Activated T-helper 1 cell treated with anti-CD3 and anti-CD28 coated beads, Interleukin-2, amount 50 U/mL, for 16 hours (primary cell): ENCODE data around the gene SIAH1.
"Not testable (repeated sequence)": the region's sequence is repeated elsewhere in the genome, so short reads cannot be mapped to it uniquely, and the experiment has no call there.

Experiments used
- DNase-seq, 2 donors: peaks; one replicate each; pipeline ENCODE4 v3.0.0-alpha.2; 2020; ENCODE audit warnings: low read depth in 1 of 2, low spot score in 1 of 2

SIAH1 gene

DNA sequence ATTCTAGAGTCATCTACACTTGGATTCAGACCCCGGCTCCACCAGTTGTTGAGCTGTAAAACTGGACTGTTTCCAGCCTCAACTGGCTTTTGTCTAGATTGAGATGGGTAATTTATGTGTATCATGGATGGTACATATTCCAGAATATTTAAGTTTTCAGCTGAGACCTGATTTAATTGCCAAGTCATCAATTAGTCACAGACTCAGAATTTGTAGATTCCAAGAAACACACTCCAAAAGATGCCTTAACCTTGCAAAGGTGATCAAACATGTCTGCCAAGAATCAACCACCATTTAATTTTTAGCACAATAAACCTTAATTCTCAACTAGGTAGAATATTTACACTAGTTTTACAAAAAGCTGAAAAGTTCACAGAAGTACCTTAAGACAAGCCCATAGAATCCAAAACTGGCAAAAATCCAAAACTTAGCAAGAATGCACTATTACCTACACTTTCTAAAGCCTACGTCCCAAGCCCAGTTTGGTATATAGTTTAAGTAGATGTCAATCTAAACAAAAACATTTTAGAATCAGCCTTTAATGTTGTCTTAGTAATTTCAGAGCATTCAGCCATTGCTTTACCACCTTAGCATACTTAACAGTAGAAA lies 17.7 kb downstream of the SIAH1 start:
- no peak for DNase-seq

- DNase-seq: peak in 1 of 2 donors; percentile 26
These were observed 18.8 kb downstream of the SIAH1 start for GRCh38 chr16:48366165-48367093.

DNA sequence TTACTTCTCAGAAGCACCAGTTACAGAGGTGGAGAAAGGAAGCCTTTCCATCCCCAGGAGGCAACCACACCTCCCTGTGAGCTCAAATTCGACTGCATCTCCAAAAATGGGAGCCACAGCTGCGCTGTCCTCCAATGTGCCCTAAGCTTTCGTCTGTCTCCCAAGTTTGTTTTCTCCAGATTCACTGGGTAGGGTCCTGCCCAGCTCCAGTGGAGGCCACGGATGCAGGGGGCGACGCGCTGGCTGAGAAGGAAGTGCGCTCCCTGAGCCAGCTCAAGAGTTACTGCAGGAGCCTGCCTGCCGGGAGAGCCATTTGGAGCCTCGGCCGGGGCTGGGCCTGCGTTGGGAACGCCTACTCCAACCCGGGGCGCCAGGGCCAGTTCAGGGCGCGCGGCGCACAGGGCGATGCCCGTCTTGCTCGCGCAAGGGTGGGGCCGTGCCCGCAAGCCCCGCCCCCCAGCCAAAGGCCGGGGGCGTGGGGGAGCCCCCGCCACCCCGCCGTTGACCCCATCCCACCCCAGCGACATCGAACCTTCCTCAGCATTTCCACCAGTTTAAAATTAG lies 19.5 kb downstream of the SIAH1 start:
- peak; percentile 51 to 70 for DNase-seq

GRCh38 chr16:48365025-48365600 lies 20.1 kb downstream of the SIAH1 start:
- no peak for DNase-seq

DNA sequence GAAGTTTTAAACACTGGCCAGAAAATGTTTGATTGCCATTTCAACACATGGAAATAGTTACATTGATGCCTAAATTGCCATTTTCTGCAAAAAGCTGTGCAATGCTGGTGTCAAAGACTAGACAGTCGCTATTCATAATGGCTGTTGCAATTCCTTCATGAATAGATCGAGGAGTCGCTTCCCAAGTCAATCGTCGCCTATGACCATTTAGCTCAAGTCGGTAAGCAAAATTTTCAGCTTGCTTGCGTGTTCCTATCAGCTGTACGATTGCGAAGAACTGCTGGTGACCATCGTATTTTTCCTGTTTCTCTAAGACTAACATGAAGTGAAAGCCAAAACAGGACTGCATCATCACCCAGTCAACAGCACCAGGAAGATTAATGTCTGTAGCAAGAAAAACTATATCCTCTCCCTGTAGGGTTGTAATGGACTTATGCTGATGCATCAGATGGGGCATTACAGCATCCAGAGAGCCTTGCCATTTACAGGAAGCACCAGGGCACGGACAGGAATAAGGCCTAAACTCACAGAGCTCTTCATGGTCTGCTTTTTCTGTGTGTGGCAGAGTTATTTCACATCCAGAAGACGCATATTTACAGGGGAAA lies 23.6 kb downstream of the SIAH1 start:
- DNase-seq: no peak

DNA sequence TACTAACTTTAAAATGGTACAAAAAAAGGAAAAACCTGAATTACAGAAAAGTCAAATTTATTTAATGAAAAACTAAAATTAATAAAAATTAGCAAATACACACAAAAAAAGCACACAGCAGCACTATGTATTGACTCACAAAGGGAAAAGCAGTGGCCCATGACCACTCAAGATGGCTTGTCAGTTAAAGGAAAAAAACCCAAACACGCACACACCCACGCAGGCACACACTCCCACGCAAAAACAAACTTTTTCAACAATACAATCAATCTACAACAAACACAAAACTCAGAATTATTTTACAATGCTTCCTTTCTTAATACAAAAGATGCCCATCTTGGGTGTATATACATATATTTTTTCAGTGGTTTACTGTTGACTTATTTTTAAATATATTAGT lies 24.2 kb downstream of the SIAH1 start:
- DNase-seq: no peak

- no peak for DNase-seq
These were observed 25.2 kb downstream of the SIAH1 start for GRCh38 chr16:48359983-48360382.

DNA sequence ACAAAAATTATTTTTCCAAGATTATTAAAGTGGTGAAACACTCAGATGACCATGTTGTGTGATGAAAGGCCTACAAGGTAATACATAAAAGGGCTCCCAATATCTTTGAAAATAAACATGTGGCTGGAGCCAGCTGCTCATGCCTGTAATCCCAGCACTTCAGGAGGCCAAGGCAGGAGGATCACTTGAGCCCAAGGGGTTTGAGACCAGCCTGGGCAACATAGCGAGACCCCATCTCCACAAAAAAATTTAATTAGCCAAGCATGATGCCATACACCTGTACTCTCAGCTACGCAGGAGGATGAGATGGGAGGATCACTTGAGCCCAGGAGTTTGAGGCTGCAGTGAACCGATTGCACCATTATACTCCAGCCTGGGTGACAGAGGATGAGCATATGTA lies 26.8 kb downstream of the SIAH1 start:
- DNase-seq: no peak

DNA sequence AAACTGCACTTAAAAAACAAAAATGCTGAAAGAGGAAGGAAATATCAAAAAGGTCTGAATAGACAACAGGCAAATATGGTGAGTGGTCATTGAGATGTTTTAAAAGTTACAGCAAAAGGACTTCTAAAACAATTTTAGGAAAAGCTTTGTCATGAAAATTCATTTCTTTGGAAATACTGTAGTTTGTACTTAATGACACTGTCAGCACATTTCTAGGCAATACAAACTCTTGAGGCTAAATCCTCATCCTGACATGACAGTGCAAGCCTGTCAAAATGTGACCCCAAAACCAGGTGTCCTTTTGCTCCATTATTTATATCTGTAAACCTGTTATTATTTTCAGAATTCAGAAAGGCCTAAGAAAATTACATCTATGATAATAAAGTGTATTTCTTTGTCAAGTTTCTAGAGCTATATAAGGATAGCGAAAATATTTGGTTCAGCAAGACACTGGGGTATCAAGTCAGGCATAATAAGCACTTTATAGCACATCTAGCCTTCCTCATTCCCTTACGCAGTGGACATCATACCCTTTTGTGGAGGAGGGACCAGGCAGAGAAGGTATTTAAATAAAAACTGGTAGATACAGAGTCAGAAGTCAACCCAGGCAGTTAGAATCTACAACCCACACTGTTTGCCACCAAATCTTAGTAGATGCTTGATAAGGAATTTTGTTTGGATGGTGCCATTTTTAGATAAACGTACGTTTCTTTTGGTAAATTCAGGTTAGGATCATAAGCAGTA lies 28.4 kb downstream of the SIAH1 start:
- DNase-seq: no peak

- DNase-seq: no peak
These were observed 30.0 kb downstream of the SIAH1 start for GRCh38 chr16:48354877-48355855.

- not testable (repeated sequence) for DNase-seq
These were observed 30.8 kb downstream of the SIAH1 start for GRCh38 chr16:48354385-48354784.

DNA sequence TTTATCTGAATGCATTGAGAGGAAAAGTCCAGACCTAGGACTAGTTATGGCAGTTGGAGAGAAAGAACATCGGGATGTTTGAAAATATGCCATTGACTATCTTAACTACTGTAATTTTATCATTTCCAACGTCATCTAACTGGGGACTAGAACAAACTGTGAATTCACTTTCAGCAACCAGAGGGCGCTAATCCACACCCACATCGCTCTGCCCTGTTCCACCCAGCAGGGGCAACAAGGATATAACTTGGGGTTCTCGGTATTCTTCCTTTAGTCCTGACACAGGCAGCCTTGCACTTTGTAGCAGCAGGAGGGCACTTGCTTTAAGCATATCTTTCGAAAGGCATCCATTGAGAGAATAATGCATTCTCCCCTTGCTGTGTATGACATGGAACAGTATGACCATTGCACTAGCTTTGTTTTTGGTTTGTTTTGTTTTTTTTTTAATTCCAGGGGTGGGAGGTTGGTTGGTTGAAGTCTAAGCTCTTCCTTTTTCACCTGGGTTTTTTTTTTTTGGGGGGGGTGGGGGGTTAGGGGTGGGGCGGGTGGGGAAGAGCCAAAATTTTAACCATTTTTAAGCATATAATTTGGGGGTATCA lies 31.5 kb downstream of the SIAH1 start:
- DNase-seq: peak; percentile 21 to 42

DNA sequence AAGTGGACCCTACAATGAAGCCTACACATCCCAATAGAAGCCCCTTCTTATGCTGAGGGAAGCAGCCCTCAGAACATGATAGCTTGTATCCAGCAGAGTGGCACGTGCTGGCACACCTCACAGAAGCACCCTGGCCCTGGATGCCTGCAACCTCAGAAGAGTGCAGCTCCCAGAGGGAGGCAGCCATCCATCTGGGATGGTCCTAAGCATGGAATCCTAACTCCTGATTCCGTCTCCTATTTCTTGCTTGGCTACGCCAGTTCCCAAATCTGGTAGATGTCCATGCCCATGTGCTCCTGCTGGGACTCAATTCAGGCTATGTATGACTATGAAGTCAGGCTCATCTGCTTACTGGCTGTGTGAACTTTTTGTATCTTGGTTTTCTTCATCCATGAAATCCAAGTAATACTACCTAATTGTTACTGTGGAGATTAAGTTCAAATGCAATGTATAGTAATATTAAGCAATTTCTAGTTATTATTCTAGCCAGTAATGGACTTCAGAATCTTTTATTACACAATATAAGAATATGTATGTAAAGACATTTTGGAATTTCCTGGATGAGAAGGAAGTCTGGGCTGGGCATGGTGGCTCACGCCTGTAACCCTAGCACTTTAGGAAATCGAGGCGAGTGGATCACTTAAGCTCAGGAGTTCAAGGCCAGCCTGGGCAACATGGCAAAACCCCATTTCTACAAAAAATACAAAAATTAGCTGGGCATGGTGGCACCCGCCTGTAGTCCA lies 32.4 kb downstream of the SIAH1 start:
- no peak for DNase-seq

DNA sequence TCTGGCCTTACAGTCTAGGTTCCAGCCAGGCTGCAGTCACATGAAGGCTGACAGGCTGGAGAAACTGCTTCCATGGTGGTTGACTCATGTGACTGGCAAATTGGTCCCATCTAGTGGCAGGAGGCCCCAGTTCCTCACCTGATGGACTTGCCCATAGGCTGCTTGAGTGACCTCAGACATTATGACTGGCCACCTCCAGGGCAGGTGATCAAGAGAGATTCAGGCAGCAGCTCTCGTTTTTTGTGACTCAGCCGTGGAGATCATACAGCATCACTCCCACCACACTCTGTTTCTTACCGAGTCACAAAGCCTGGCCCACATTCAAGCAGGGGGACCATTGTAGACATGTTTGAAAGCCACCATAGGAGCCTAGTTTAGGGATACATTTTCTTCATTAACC lies 34.5 kb downstream of the SIAH1 start:
- DNase-seq: no peak

DNA sequence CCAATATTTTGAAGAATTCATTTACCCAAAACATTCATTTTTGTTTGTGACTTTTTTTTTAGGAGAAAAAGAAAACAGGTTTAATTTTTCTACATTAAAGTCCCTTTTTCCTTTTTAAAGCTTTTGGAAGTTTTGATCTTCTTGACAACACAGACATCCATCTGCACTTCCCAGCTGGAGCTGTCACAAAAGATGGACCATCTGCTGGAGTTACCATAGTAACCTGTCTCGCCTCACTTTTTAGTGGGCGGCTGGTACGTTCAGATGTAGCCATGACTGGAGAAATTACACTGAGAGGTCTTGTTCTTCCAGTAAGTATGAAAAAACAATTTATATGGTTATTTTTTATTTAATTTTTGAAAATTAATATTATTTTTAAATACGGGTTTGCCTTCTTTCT lies 37.2 kb downstream of the SIAH1 start:
- no peak for DNase-seq

- no peak for DNase-seq
These were observed 37.9 kb downstream of the SIAH1 start for GRCh38 chr16:48347191-48347865.

DNA sequence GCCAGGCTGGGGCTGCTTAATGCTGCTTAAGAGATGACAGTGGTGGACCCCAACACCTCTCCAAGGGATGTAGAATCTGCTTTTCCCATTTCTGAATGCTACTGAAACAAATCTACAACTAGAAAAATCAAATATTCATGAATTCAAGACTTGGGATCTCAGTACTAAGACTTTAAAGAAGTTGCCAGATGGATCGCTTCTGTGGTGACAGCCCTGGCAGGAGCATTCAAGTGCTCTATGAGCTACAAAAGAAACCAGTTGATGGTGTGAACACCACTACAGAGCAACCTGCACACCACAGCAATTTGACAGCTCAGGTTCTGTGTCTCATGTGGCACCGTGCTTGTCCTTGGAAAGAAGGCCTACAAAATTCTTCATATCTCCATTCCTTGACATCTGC lies 42.6 kb downstream of the SIAH1 start:
- DNase-seq: no peak

- no peak for DNase-seq
These were observed 45.2 kb downstream of the SIAH1 start for GRCh38 chr16:48340054-48340453.
